A549 treated with DMSO at 1 μM for 4 hours (cell line): Measurements from ENCODE around the gene LRCH3. TPM values are rescaled to one million over a fixed set of nuclear protein-coding genes. Genes with fewer than 3 reads are reported as not detected.

Experiments used
- total RNA-seq: library from RNA; stranded (reverse); fragments of 200-300 nt; extraction: Qiagen RNA extraction; gene quantifications from 5 replicates; pipeline ENCODE4 v1.2.3, GENCODE V29; 2022; ENCODE audit warnings: low read depth

The LRCH3 gene
- 13.2 to 18.1 TPM (median 16.8 TPM) in 5 replicates for total RNA-seq

DNA sequence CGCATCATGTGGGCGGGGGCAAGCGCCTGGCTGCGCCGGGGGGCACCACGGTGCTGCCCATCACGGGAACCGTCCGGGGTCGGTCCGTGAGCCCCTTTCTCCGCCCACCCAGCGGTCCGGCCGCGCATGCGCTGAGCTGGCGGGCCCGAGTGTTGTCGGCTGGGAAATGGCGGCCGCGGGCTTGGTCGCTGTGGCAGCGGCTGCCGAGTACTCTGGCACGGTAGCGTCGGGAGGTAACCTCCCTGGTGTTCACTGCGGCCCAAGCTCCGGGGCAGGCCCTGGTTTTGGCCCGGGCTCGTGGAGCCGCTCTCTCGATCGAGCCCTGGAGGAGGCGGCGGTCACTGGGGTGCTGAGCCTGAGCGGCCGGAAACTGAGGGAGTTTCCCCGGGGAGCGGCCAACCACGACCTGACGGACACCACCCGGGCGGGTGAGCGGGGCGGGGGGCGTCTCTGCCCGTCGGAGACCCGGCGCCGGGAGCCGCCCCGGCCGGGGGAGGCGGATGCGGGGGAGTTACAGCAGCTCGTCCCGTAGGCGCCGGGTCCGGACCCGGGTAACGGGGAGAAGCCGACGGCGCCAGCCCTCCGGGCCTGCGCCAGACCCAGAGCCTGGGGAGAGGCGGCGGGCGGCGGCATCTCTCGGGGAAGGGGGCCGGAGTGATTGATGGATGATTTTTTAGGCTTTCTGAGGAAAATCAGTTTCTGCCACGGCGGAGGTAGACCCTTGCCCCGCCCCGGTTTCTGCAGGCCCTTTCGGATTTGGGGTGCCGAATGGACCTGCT is at the start of gene LRCH3:
TSS of gene LRCH3 (plus strand) at position 142 of the 779 bp plus-strand sequence. CDS start at position 167, 25 bp downstream.

DNA sequence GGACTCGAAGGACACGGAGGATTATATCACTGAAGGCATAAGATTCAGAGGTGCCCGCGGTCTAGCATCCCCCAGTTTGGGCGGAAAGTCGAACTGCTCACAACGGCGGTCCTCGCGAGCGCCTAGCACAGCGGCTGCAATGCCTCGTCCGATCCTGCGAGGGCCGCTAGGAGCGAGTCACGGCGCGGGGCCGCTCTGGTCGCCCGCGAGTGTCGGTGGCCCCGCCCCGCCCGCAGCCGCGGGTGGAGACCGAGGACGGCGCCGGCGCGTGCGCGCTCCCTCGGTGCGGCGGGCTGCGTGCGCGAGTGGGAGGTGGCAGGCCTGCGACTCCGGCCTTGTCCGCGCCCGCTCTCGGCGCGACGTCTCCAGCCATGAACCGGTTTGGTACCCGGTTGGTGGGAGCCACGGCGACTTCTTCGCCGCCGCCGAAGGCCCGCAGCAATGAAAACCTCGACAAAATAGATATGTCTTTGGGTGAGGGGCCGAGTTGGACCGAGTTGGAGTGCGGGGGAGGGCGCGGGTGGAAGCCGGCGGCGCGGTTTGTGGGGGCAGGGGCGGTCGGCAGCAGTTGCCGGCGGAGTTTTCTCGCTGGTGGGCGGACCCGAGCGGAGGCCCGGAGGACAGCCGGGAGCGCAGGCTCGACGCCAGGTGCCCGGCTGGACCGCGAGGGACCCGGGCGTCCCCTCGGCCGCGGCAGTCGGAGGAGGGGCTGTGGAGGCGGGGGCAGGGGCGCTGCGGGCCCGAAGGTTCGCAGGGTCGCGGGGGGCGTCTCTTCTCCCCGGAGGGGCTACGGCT is 41.3 kb upstream of the LRCH3 start, which contains the start of gene FYTTD1:
TSS of gene FYTTD1 (plus strand) at position 283 of the 795 bp plus-strand sequence. CDS start at position 372, 89 bp downstream.

Other genes starting within 250 kb of the LRCH3 start
- 2.5 to 3.7 TPM (median 2.9 TPM) in 5 replicates for gene BDH1, start 235.3 kb upstream of the LRCH3 start, total RNA-seq
- gene RUBCN, start 54.4 kb upstream of the LRCH3 start, total RNA-seq, result 8.6 to 9.9 TPM (median 9.2 TPM) in 5 replicates
- 25.6 to 35.4 TPM (median 28.5 TPM) in 5 replicates for gene FYTTD1, start 41.4 kb upstream of the LRCH3 start, total RNA-seq
- 938 to 1,114 TPM (median 1,088 TPM) in 5 replicates for gene RPL35A, start 158.9 kb downstream of the LRCH3 start, total RNA-seq
- 1.9 to 2.7 TPM (median 2.6 TPM) in 5 replicates for gene LMLN, start 169.0 kb downstream of the LRCH3 start, total RNA-seq